ENCODE data around the gene CALCOCO1. TPM values are rescaled to one million over a fixed set of nuclear protein-coding genes. Genes with fewer than 3 reads are reported as not detected.

Gene CALCOCO1
- total RNA-seq, 4 donors from 2014 or later: 121 to 219 (median 152) TPM

GRCh38 chr12:53733807-53734200, 6.6 kb upstream of the CALCOCO1 start:
- Histone ChIP-seq H3K9me3 (no peaks in the 10 kb centered on the region), H3K27ac (no peak overlapping the region), H3K36me3 (no peaks in the 10 kb centered on the region), H3K4me3 (no peak overlapping the region), H3K27me3 (peaks cover 0 to 6% of the 10 kb centered on the region in 2 donors), H3K4me1 (no peaks in the 10 kb centered on the region)
- DNase-seq: no peak
- intact Hi-C loops (cut with DNase I; ENCODE audit: low total_unique reads): no loop called here
- no peak for TF ChIP-seq POLR2A (IDR thresholded peaks at IDR 0.05)
- TF ChIP-seq, protein P1, sequence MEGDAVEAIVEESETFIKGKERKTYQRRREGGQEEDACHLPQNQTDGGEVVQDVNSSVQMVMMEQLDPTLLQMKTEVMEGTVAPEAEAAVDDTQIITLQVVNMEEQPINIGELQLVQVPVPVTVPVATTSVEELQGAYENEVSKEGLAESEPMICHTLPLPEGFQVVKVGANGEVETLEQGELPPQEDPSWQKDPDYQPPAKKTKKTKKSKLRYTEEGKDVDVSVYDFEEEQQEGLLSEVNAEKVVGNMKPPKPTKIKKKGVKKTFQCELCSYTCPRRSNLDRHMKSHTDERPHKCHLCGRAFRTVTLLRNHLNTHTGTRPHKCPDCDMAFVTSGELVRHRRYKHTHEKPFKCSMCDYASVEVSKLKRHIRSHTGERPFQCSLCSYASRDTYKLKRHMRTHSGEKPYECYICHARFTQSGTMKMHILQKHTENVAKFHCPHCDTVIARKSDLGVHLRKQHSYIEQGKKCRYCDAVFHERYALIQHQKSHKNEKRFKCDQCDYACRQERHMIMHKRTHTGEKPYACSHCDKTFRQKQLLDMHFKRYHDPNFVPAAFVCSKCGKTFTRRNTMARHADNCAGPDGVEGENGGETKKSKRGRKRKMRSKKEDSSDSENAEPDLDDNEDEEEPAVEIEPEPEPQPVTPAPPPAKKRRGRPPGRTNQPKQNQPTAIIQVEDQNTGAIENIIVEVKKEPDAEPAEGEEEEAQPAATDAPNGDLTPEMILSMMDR (IDR thresholded peaks at IDR 0.05): no peak

- TF ChIP-seq POLR2A (IDR thresholded peaks at IDR 0.05): no peak
- TF ChIP-seq, protein P1 (IDR thresholded peaks at IDR 0.05): no peak
- intact Hi-C loops (cut with DNase I; ENCODE audit: low total_unique reads): no loop called here
- H3K4me1 ChIP-seq: no peaks in the 10 kb centered on the region
- no peaks in the 10 kb centered on the region for H3K36me3 ChIP-seq
- no peaks in the 10 kb centered on the region for H3K9me3 ChIP-seq
- no peak for DNase-seq
- H3K27me3 ChIP-seq: peaks cover 0 to under 1% of the 10 kb centered on the region in 2 donors
- H3K27ac ChIP-seq: no peak overlapping the region
- no peak overlapping the region for H3K4me3 ChIP-seq
Measured at GRCh38 chr12:53733051-53733806, 6.0 kb upstream of the CALCOCO1 start.

DNA sequence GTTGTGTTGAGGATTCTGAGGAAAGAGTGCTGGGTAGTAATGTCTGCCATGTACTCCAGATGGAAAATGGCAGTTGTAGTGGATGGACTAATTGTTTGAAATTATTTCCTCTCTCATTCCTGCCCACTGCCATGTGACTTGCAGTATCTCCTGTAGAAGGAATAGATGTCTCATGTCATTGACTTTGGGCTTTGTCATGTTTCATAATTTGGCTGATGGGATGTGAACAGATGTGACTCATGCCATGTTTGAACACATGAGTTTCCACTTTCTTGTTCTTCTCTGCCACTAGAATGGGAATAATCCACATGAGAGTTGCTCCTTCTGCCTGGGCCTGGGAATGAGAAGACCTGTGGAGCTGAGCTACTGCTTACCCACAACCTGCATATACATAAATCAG, 2.4 kb upstream of the CALCOCO1 start:
- H3K4me1 ChIP-seq: no peaks in the 10 kb centered on the region
- TF ChIP-seq, protein P1 (IDR thresholded peaks at IDR 0.05): no peak
- no peak for TF ChIP-seq POLR2A (IDR thresholded peaks at IDR 0.05)

GRCh38 chr12:53728206-53728605, 954 bp upstream of the CALCOCO1 start:
- Histone ChIP-seq H3K27ac (peak overlapping the region; percentile 56 to 73), H3K27me3 (no peaks in the 10 kb centered on the region), H3K36me3 (no peaks in the 10 kb centered on the region), H3K9me3 (no peaks in the 10 kb centered on the region), H3K4me1 (no peaks in the 10 kb centered on the region), H3K4me3 (no peak overlapping the region)
- no peak for DNase-seq
- intact Hi-C loops (cut with DNase I; ENCODE audit: low total_unique reads): no loop called here
- TF ChIP-seq, protein P1 (IDR thresholded peaks at IDR 0.05): no peak
- TF ChIP-seq POLR2A (IDR thresholded peaks at IDR 0.05): no peak

More for the DNA sequence above, 2.4 kb upstream of the CALCOCO1 start:
- Histone ChIP-seq H3K9me3 (no peaks in the 10 kb centered on the region), H3K4me3 (no peak overlapping the region), H3K27me3 (no peaks in the 10 kb centered on the region), H3K27ac (no peak overlapping the region), H3K36me3 (no peaks in the 10 kb centered on the region)
- intact Hi-C loops (cut with DNase I; ENCODE audit: low total_unique reads): no loop called here
- no peak for DNase-seq

DNA sequence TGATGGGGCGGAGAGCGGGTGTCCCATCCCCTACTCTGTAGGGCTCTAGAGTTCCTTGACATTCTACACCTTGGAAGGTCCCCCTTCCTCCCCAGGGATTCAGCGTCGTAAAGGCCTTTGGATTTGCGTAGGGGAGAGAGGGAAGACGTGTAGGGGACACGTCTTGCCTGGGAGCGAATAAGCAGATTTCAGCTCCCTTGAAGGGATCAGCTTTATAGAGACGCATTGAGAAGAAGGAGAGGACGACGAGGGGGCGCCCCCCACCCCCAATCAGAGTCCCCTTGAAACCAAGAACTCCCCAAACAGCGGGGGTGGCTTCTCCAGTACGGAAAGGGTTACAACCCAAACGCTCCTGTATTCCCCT, 324 bp downstream of the CALCOCO1 start:
- no peak for DNase-seq
- peak overlapping the region; percentile 53 to 72 for H3K27ac ChIP-seq

More for the DNA sequence above, 324 bp downstream of the CALCOCO1 start:
- Histone ChIP-seq H3K27me3 (no peaks in the 10 kb centered on the region), H3K36me3 (no peaks in the 10 kb centered on the region), H3K4me3 (peak overlapping the region; percentile 62 to 83), H3K9me3 (no peaks in the 10 kb centered on the region), H3K4me1 (no peaks in the 10 kb centered on the region)
- TF ChIP-seq POLR2A (IDR thresholded peaks at IDR 0.05): no peak
- TF ChIP-seq, protein P1 (IDR thresholded peaks at IDR 0.05): no peak
- intact Hi-C loops (cut with DNase I; ENCODE audit: low total_unique reads): no loop called here

All from uterus (tissue), 4 donors.